HTR-8/SVneo (cell line): ENCODE data around the gene HCN2.

Experiments
- DNase-seq: peaks from one replicate; pipeline ENCODE4 v3.0.0; 2011; ENCODE audit warnings: low spot score, mixed read lengths; ENCODE audit not compliant: insufficient read length
- FAIRE-seq: peaks from 2 replicates; lab custom pipeline; 2011; peaks lifted over from hg19 to GRCh38; lab: Jason Lieb, UNC

The HCN2 gene

GRCh38 chr19:633786-634639 is 44.3 kb downstream of the HCN2 start:
- FAIRE-seq = no peak

GRCh38 chr19:634975-635652 is 45.4 kb downstream of the HCN2 start:
- no peak for DNase-seq
- FAIRE-seq = no peak

More at GRCh38 chr19:633786-634639, 44.3 kb downstream of the HCN2 start:
- DNase-seq = no peak

GRCh38 chr19:638906-639252 is 49.2 kb downstream of the HCN2 start:
- no peak for DNase-seq
- FAIRE-seq = no peak

GRCh38 chr19:639253-640160 is 49.8 kb downstream of the HCN2 start, which contains the start of gene FGF22:
TSS of gene FGF22 (plus strand) at chr19:639879. CDS start at chr19:639926, 47 bp downstream.
- DNase-seq (peak; percentile 91), FAIRE-seq (peak; percentile 38)

- FAIRE-seq (no peak), DNase-seq (no peak)
These were observed 50.5 kb downstream of the HCN2 start for GRCh38 chr19:640161-640558.

GRCh38 chr19:640606-641189 is 51.0 kb downstream of the HCN2 start:
- DNase-seq (no peak), FAIRE-seq (no peak)

GRCh38 chr19:641702-642101 is 52.0 kb downstream of the HCN2 start:
- no peak for DNase-seq
- FAIRE-seq = no peak

GRCh38 chr19:642767-643727 is 53.4 kb downstream of the HCN2 start:
- DNase-seq = no peak
- no peak for FAIRE-seq

- no peak for FAIRE-seq
- DNase-seq = no peak
These were observed 54.1 kb downstream of the HCN2 start for GRCh38 chr19:643736-644135.

- DNase-seq = no peak
- FAIRE-seq = no peak
These were observed 54.7 kb downstream of the HCN2 start for GRCh38 chr19:644363-644762.

- no peak for DNase-seq
- no peak for FAIRE-seq
These were observed 55.1 kb downstream of the HCN2 start for GRCh38 chr19:644789-645188.

GRCh38 chr19:645912-646778 is 56.5 kb downstream of the HCN2 start:
- DNase-seq (no peak), FAIRE-seq (no peak)

GRCh38 chr19:646779-647565 is 57.3 kb downstream of the HCN2 start:
- no peak for FAIRE-seq
- DNase-seq = no peak

- DNase-seq = no peak
- FAIRE-seq = no peak
These were observed 58.0 kb downstream of the HCN2 start for GRCh38 chr19:647566-648284.

- DNase-seq = no peak
- FAIRE-seq = no peak
These were observed 58.6 kb downstream of the HCN2 start for GRCh38 chr19:648305-648704.

GRCh38 chr19:648904-649801 is 59.5 kb downstream of the HCN2 start:
- no peak for DNase-seq
- FAIRE-seq = no peak
